Vagina (tissue), 2 donors: ENCODE results near the gene IRF2.

ENCODE experiments used
- CTCF ChIP-seq, 3 experiments: fragments of 450-650 bp in 2 of 3; fragments of 200-600 bp in 1 of 3; sonication (generic) in 1 of 3; IDR thresholded peaks; one replicate each; pipeline ENCODE4 v1.5.1; 2017 to 2019; ENCODE audit warnings: antibody characterized with exemption in 3 of 3, mild to moderate bottlenecking in 2 of 3, moderate library complexity in 2 of 3
- POLR2A ChIP-seq, 2 donors: fragments of 450-650 bp; IDR thresholded peaks; one replicate each; pipeline ENCODE4 v1.6.1; 2017; ENCODE audit warnings: antibody characterized with exemption in 2 of 2, mild to moderate bottlenecking in 2 of 2, moderate library complexity in 2 of 2

DNA sequence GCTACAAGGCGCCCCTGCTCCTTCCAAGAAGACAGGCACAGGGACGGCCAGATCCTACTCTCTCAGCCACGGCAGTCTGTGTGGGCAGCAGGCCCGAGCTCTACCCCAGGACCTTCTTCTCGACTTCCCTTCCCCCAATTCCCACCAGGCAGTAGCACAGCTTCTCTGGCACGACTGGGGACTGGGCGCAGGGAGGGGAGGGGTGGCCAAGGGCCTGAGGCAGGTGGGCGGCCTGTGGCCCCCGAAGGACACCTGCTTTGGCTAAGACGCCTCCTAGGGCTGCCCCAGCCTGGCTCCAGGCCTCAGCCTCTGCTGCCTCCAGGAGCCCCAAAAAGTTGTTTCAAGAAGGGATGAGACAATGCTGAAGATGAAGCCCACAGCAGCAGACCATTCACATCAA is 24.2 kb upstream of the IRF2 start:
- TF ChIP-seq POLR2A (IDR thresholded peaks at IDR 0.05), result no peak
- TF ChIP-seq CTCF (IDR thresholded peaks at IDR 0.05), result no peak
